Hepatocyte (in vitro differentiated cells): ENCODE results near the gene VPS16. TPM values are rescaled to one million over a fixed set of nuclear protein-coding genes. Genes with fewer than 3 reads are reported as not detected.

Source experiments
- DNase-seq: peaks from one replicate; pipeline ENCODE4 v3.0.0-alpha.2; 2016; ENCODE audit warnings: low spot score
- H2AFZ ChIP-seq: fragments of 200-600 bp; sonication (generic); 2 replicates; pipeline ENCODE4 v1.6.0; 2016; ENCODE audit warnings: antibody characterized with exemption, mild to moderate bottlenecking
- H3K27ac ChIP-seq: fragments of 200-600 bp; sonication (generic); 2 replicates; pipeline ENCODE4 v1.5.1; 2016; ENCODE audit warnings: mild to moderate bottlenecking
- H3K27me3 ChIP-seq: fragments of 200-600 bp; sonication (generic); 2 replicates; pipeline ENCODE4 v1.6.1; 2016
- H3K36me3 ChIP-seq: fragments of 200-600 bp; sonication (generic); replicated peaks from 2 replicates; pipeline ENCODE4 v1.5.1; 2016; ENCODE audit warnings: low read depth; ENCODE audit not compliant: insufficient read depth
- H3K4me1 ChIP-seq: fragments of 200-600 bp; sonication (generic); 2 replicates; pipeline ENCODE4 v1.5.1; 2016; ENCODE audit warnings: mild to moderate bottlenecking, moderate library complexity; ENCODE audit not compliant: insufficient read depth
- H3K4me2 ChIP-seq: fragments of 200-600 bp; sonication (generic); 2 replicates; pipeline ENCODE4 v1.6.0; 2016
- H3K4me3 ChIP-seq: fragments of 200-600 bp; sonication (generic); 2 replicates; pipeline ENCODE4 v1.5.1; 2016; ENCODE audit warnings: mild to moderate bottlenecking
- H3K79me2 ChIP-seq: fragments of 200-600 bp; sonication (generic); 2 replicates; pipeline ENCODE4 v1.6.0; 2017; ENCODE audit warnings: mild to moderate bottlenecking
- H3K9me2 ChIP-seq: fragments of 200-600 bp; sonication (generic); replicated peaks from 2 replicates; pipeline ENCODE4 v1.6.0; 2017; ENCODE audit warnings: mild to moderate bottlenecking; ENCODE audit not compliant: insufficient read depth
- H3K9me3 ChIP-seq: fragments of 200-600 bp; sonication (generic); 2 replicates; pipeline ENCODE4 v1.5.1; 2016; ENCODE audit warnings: low read depth, mild to moderate bottlenecking
- H4K20me1 ChIP-seq: fragments of 200-600 bp; sonication (generic); 2 replicates; pipeline ENCODE4 v1.6.0; 2016; ENCODE audit warnings: mild to moderate bottlenecking; ENCODE audit not compliant: insufficient read depth, poor library complexity, severe bottlenecking
- CTCF ChIP-seq: fragments of 200-600 bp; sonication (generic); IDR thresholded peaks from 2 replicates; pipeline ENCODE4 v1.5.1; 2016; ENCODE audit warnings: antibody characterized with exemption, mild to moderate bottlenecking; ENCODE audit not compliant: poor library complexity
- EZH2 ChIP-seq: fragments of 200-600 bp; sonication (generic); IDR thresholded peaks from 2 replicates; pipeline ENCODE4 v1.6.1; 2016; ENCODE audit warnings: antibody characterized with exemption, mild to moderate bottlenecking, borderline replicate concordance
- EZH2phosphoT487 ChIP-seq: fragments of 200-600 bp; sonication (generic); IDR thresholded peaks from one replicate; pipeline ENCODE4 v1.6.1; 2018; ENCODE audit warnings: antibody characterized with exemption, mild to moderate bottlenecking, low read depth, moderate library complexity; ENCODE audit not compliant: unreplicated experiment, severe bottlenecking
- WGBS: methylation state at CpG from one replicate; pipeline ENCODE4 v1.1.6; 2016; ENCODE audit warnings: low lambda C conversion rate; ENCODE audit errors: missing lambda C conversion rate; 5-methylcytosine and 5-hydroxymethylcytosine counted together
- polyA plus RNA-seq: library from polyadenylated mRNA; unstranded; fragments of >200 nt; fragmentation: Nextera tagmentation; extraction: Ambion mirVana; gene quantifications from 2 replicates; pipeline ENCODE4 v1.2.1, GENCODE V29; 2016
- total RNA-seq: library from RNA; depleted of rRNA; stranded (reverse); fragments of >200 nt; gene quantifications from 2 replicates; pipeline ENCODE4 v1.2.3, GENCODE V29; 2014

The VPS16 gene
- total and polyA plus RNA-seq, 2 experiments from 2014 or later, result 34.6 to 42.9 TPM

DNA sequence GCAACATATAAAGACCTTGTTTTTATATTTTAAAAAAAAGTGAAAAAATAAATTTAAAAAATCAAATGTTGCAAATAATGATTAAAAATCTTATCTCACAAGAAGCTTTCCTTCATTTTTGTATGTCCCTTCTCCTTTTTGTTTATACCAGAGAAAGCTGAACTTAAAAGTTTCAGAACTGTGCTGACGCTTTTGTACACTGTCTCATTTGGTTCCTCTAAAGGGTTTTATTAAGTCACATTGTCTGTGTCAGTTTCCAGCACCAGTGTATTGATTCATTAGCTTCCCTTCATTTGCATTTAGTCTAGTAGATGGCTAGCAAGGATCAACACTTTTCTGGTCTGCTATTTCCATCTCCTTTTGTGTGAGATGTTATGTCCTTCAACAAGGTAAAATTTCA, 6.8 kb upstream of the VPS16 start:
- Histone ChIP-seq H3K27me3 (peaks cover 3% of the 10 kb centered on the region), H3K4me2 (no peak overlapping the region), H3K79me2 (no peaks in the 10 kb centered on the region), H3K9me3 (no peaks in the 10 kb centered on the region), H3K4me3 (no peak overlapping the region), H3K9me2 (no peaks in the 10 kb centered on the region), H3K4me1 (no peaks in the 10 kb centered on the region), H4K20me1 (no peaks in the 10 kb centered on the region), H3K27ac (no peak overlapping the region), H2AFZ (no peak overlapping the region), H3K36me3 (no peaks in the 10 kb centered on the region)
- whole genome bisulfite sequencing, result 96% methylated on average over 1 of the region's 1 CpG
- no peak for DNase-seq
- TF ChIP-seq CTCF, result no peak
- no peak for TF ChIP-seq EZH2phosphoT487
- no peak for TF ChIP-seq EZH2

DNA sequence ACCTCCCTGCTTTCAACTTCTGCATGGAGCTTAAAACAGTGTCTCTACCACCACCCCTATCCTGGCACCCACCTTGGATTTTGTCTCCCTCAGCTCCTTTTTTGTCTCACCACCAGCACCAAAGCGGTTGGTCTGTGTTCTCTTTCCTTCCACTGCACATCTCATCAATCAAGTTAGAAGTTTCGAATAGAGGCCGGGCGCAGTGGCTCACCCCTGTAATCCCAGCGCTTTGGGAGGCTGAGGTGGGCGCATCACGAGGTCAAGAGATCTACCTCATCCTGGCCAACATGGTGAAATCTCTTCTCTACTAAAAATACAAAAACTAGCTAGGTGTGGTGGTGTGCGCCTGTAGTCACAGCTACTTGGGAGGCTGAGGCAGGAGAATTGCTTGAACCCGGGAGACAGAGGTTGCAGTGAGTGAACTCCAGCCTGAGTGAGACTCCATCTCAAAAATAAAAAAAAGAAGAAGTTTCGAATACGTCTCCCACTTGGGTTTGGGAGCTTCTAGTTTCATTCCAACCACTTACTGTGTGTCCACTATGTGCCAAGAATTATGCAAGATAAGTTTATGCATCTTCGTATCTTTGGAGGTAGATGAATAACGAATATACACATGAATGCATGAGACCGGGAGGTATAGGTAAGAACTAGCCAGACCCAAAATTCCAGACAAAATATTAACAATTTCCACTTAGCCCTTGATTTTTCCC, 6.0 kb upstream of the VPS16 start:
- H3K27ac ChIP-seq, result no peak overlapping the region
- H4K20me1 ChIP-seq, result no peaks in the 10 kb centered on the region
- no peak overlapping the region for H3K4me3 ChIP-seq
- no peak for DNase-seq
- no peak overlapping the region for H3K4me2 ChIP-seq
- H3K9me3 ChIP-seq, result no peaks in the 10 kb centered on the region
- 96% methylated on average over 14 of the region's 14 CpGs for WGBS
- peaks cover 5% of the 10 kb centered on the region for H3K79me2 ChIP-seq
- no peaks in the 10 kb centered on the region for H3K36me3 ChIP-seq
- TF ChIP-seq EZH2 (no peak), EZH2phosphoT487 (no peak), CTCF (no peak)
- no peaks in the 10 kb centered on the region for H3K27me3 ChIP-seq
- no peaks in the 10 kb centered on the region for H3K9me2 ChIP-seq
- H3K4me1 ChIP-seq, result peaks cover 3% of the 10 kb centered on the region
- H2AFZ ChIP-seq, result no peak overlapping the region

DNA sequence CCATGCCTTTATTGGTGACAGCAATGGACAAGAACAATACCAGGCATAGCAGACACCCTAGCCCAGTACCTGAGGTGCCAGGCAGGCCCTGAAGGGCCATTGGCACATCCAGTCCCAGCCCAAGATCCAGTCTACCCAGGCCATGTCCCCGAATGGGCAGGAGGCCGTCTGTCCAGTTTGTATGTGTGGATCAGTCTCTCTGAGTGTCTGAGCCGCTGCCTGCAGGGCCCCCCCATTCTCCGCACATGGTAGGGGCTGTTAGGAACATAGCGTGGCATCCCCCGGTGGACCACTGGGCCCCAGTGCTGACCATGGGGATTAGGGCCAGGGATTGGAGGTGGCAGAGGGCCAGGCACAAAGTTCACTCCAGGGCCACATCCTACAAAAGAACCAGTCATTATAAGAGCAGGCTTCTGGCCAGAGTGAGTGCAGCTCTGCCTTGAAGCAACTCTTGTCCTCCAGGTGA, 5.2 kb upstream of the VPS16 start:
- no peak for DNase-seq
- TF ChIP-seq EZH2phosphoT487, result no peak
- TF ChIP-seq CTCF, result no peak
- no peak for TF ChIP-seq EZH2
- peaks cover 11% of the 10 kb centered on the region for H3K4me1 ChIP-seq
- no peak overlapping the region for H3K27ac ChIP-seq
- 94% methylated on average over 6 of the region's 6 CpGs for WGBS
- H3K79me2 ChIP-seq, result peaks cover 13% of the 10 kb centered on the region
- no peaks in the 10 kb centered on the region for H3K36me3 ChIP-seq
- H3K4me2 ChIP-seq, result no peak overlapping the region
- no peaks in the 10 kb centered on the region for H3K9me2 ChIP-seq
- H2AFZ ChIP-seq, result no peak overlapping the region
- no peaks in the 10 kb centered on the region for H3K27me3 ChIP-seq
- H3K4me3 ChIP-seq, result no peak overlapping the region
- H4K20me1 ChIP-seq, result no peaks in the 10 kb centered on the region
- H3K9me3 ChIP-seq, result no peaks in the 10 kb centered on the region

DNA sequence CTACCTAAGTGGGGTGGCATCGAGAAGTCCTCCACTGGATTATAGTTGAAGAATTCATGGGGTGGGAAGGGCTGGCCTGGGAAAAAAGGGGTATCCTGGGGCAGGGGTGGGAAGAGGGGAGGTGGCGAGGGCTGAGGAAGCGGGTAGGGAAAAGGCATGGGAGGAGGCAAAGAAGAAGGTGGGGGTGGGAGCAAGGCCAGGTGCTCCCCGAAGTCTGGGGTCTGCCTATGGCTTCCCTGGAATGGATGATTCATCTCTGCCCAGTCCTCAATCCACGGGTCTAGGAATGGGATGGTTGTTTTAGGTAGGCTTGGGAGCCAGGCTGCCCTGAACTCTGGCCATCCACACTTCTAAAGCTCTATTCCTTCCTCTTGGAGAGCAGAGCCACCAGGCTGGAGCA, 4.5 kb upstream of the VPS16 start:
- H3K9me3 ChIP-seq, result no peaks in the 10 kb centered on the region
- H3K27me3 ChIP-seq, result no peaks in the 10 kb centered on the region
- no peaks in the 10 kb centered on the region for H4K20me1 ChIP-seq
- no peak for DNase-seq
- no peaks in the 10 kb centered on the region for H3K36me3 ChIP-seq
- H3K4me2 ChIP-seq, result no peak overlapping the region
- no peak overlapping the region for H2AFZ ChIP-seq
- H3K4me3 ChIP-seq, result no peak overlapping the region
- peaks cover 11% of the 10 kb centered on the region for H3K4me1 ChIP-seq
- no peak overlapping the region for H3K27ac ChIP-seq
- peaks cover 13% of the 10 kb centered on the region for H3K79me2 ChIP-seq
- TF ChIP-seq EZH2 (no peak), EZH2phosphoT487 (no peak), CTCF (no peak)
- 100% methylated on average over 4 of the region's 5 CpGs for WGBS
- H3K9me2 ChIP-seq, result no peaks in the 10 kb centered on the region
